ENCODE data around the gene TRPM2. TPM values are rescaled to one million over a fixed set of nuclear protein-coding genes. Genes with fewer than 3 reads are reported as not detected.
A peak's percentile ranks its signal among the peaks of the same experiment; 100 is the strongest.
"Not testable (repeated sequence)": the region's sequence is repeated elsewhere in the genome, so short reads cannot be mapped to it uniquely, and the experiment has no call there.

Gene TRPM2
- total RNA-seq, 2 experiments from 2014 or later, result 2.6 to 3.7 TPM

DNA sequence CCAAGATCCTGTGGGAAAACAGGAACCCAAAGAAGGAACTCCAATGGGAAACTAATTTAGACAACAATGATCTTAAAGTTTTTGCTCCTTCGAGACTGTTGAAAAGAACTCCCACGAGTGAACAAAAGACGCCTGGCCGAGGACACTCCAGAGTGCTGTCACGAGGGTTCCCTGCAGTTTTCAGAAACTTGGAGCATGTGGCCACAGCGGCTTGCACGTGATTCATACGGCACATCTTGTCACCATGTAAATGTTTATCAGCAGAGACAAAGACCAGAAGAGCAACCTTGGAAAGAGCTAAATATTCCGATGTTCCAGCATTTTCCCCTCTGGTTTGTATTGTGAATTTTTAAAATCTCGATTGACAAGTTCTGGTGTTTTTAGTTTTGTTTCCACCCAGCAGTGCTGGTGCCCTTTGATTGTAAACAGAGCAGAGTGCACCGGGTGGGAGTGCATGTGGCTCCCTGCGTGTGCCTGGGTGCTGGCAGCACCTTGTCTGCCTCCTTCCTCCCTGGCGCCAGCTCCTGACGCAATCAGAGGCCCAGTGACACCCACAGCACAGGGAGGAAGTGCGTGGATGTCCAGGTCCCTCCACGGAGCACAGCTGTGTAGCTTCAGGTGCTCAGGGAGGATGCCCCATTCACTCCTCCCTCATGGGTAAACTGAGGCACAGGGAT is 124.8 kb downstream of the TRPM2 start:
- Mint-ChIP-seq H3K27me3 (peaks cover 2% of the 10 kb centered on the region), H3K36me3 (ENCODE audit: low read depth) (no peaks in the 10 kb centered on the region), H3K4me1 (ENCODE audit: low read depth) (peaks cover 7% of the 10 kb centered on the region), H3K4me3 (no peak overlapping the region), H3K27ac (no peak overlapping the region), H3K9me3 (no peaks in the 10 kb centered on the region)
- POLR2A ChIA-PET, result no interaction called here
- no peak for ATAC-seq
- intact Hi-C loops (cut with micrococcal nuclease), result loop anchor here (10.0 kb wide), 1 partner anchor 133 kb away; no protein-coding TSS in a partner anchor
- CTCF ChIA-PET, result interaction anchor here (0.9 kb wide), 1 partner anchor 23 kb away, joined by 3 read pairs; the partner anchor contains the start of gene LRRC3
- TF ChIP-seq, protein P1, sequence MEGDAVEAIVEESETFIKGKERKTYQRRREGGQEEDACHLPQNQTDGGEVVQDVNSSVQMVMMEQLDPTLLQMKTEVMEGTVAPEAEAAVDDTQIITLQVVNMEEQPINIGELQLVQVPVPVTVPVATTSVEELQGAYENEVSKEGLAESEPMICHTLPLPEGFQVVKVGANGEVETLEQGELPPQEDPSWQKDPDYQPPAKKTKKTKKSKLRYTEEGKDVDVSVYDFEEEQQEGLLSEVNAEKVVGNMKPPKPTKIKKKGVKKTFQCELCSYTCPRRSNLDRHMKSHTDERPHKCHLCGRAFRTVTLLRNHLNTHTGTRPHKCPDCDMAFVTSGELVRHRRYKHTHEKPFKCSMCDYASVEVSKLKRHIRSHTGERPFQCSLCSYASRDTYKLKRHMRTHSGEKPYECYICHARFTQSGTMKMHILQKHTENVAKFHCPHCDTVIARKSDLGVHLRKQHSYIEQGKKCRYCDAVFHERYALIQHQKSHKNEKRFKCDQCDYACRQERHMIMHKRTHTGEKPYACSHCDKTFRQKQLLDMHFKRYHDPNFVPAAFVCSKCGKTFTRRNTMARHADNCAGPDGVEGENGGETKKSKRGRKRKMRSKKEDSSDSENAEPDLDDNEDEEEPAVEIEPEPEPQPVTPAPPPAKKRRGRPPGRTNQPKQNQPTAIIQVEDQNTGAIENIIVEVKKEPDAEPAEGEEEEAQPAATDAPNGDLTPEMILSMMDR (IDR thresholded peaks at IDR 0.05), result no peak
- no peak for DNase-seq

DNA sequence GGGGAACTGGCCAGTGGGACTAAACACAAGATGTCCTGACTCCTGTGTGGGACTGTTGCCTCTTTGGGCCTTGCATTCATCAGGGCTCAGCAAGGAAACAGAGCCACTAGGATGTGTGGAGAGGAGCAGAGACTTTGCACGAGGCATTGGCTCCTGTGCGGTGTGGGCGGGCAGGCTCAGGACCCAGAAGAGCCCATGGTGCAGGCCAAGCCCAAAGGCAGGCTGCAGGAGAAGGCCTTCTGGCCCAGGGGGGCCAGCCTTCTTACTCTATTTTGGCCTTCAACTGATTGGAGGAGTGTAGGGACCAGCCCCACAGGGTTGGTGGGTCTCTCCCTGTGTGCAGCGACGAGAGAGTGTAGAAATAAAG is 125.4 kb downstream of the TRPM2 start:
- no peak overlapping the region for H3K27ac Mint-ChIP-seq
- no peaks in the 10 kb centered on the region for H3K9me3 Mint-ChIP-seq
- TF ChIP-seq, protein P1 (IDR thresholded peaks at IDR 0.05), result no peak
- ChIA-PET CTCF (interaction anchor here (0.9 kb wide), 1 partner anchor 23 kb away, joined by 3 read pairs; the partner anchor contains the start of gene LRRC3), POLR2A (no interaction called here)
- intact Hi-C loops (cut with micrococcal nuclease), result loop anchor here (10.0 kb wide), 1 partner anchor 134 kb away; no protein-coding TSS in a partner anchor
- ATAC-seq (no peak), DNase-seq (no peak)
- no peaks in the 10 kb centered on the region for H3K36me3 Mint-ChIP-seq (ENCODE audit: low read depth)
- H3K4me1 Mint-ChIP-seq (ENCODE audit: low read depth), result peaks cover 7% of the 10 kb centered on the region
- H3K4me3 Mint-ChIP-seq, result no peak overlapping the region
- H3K27me3 Mint-ChIP-seq, result peaks cover 2% of the 10 kb centered on the region

DNA sequence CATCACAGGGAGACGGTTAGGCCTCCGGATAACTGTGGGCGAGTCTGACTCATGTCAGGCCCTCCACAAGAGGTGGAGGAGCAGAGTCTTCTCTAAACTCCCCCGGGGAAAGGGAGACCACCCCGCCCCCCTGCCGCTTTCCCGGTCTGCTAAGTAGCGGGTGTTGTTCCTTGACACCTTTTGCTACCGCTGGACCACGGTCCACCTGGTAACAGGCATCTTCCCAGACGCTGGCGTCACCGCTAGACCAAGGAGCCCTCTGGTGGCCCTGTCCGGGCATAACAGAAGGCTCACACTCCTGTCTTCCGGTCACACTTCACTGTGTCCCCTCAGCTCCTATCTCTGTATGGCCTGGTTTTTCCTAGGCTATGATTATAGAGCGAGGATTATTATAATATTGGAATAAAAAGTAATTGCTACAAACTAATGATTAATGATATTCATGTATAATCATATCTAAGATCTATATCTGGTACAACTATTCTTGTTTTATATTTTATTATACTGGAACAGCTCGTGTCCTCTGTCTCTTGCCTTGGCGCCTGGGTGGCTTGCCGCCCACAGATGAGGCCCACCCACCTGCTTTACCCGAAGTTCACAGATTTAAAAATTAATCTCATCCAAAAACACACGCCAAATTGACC is 126.3 kb downstream of the TRPM2 start:
- POLR2A ChIA-PET, H3K4me3 Mint-ChIP-seq, ATAC-seq: not testable (repeated sequence)

DNA sequence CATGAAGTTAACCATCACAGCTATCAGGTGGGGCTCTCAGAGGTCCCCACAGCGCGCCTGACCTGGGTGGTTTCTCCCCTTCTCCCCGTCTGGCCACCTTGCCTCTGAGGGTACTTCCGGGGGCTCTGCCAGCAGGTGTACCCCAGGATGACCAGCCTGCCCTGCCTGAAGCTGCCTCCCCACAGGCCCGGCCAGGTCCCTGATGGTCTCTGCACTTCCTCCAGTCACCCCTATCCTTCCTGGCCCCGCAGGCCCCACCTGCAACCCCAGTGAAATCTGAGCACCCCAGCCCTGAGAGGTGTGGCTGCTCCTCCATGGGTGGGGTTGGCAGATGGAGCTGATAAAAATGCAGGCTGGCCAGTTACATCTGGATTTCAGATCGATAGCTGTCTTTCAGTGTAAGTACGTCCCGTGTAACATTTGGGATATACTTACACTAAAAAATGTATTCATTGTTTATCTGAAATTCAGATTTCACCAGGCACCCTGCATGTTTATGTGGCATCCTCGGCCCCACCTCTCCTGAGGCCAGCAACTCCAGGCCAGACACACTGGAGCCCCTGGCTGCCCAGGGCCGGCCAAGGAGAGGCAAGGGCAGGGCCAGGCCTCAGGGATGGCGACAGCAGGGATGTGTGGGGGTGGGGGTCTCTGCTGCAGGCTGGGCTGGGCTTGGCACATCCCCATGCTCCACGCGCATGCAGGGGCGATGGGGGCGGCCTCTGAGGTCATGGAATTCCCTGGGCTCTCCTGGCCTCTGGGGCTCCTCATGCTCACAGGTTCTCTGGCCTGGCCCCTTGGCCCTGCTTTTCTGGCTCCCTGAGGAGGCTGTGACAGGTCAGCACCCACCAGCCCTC is 127.0 kb downstream of the TRPM2 start:
- no peaks in the 10 kb centered on the region for H3K36me3 Mint-ChIP-seq (ENCODE audit: low read depth)
- DNase-seq (no peak), ATAC-seq (no peak)
- H3K27ac Mint-ChIP-seq, result no peak overlapping the region
- TF ChIP-seq, protein P1 (IDR thresholded peaks at IDR 0.05), result no peak
- no peaks in the 10 kb centered on the region for H3K9me3 Mint-ChIP-seq
- peaks cover 7% of the 10 kb centered on the region for H3K4me1 Mint-ChIP-seq (ENCODE audit: low read depth)
- intact Hi-C loops (cut with micrococcal nuclease), result no loop called here
- ChIA-PET CTCF (interaction anchor here (0.7 to 1.7 kb wide), 12 partner anchors 9 to 320 kb away, joined by 3 to 7 read pairs (median 3); partner anchors contain the start of gene CFAP410), POLR2A (interaction anchor here (0.6 kb wide), 1 partner anchor 640 kb away, joined by 3 read pairs; no protein-coding TSS in a partner anchor)
- H3K4me3 Mint-ChIP-seq, result no peak overlapping the region
- H3K27me3 Mint-ChIP-seq, result peaks cover 2% of the 10 kb centered on the region

More for the DNA sequence above, 126.3 kb downstream of the TRPM2 start:
- not testable (repeated sequence) for H3K27ac Mint-ChIP-seq; H3K27me3 Mint-ChIP-seq; H3K9me3 Mint-ChIP-seq; H3K36me3 Mint-ChIP-seq (ENCODE audit: low read depth); H3K4me1 Mint-ChIP-seq (ENCODE audit: low read depth)
- DNase-seq, result peak; percentile 63
- CTCF ChIA-PET, result interaction anchor here (0.7 to 1.7 kb wide), 12 partner anchors 10 to 320 kb away, joined by 3 to 7 read pairs (median 3); partner anchors contain the start of genes CFAP410 and LRRC3
- TF ChIP-seq, protein P1 (IDR thresholded peaks at IDR 0.05), result peak; percentile 70
- intact Hi-C loops (cut with micrococcal nuclease), result loop anchor here (10.0 kb wide), 1 partner anchor 135 kb away; no protein-coding TSS in a partner anchor
